GM18499 (cell line): ENCODE measurements around the gene LINC01488.

Experiments
- ATAC-seq: cut with Tn5 transposase; IDR thresholded peaks from one replicate; pipeline ENCODE4 v1.9.1; 2021; ENCODE audit warnings: moderate number of reproducible peaks; ENCODE audit not compliant: insufficient read depth, unreplicated experiment

LINC01488 gene

GRCh38 chr11:69481393-69481844 is at the start of gene LINC01488:
TSS of gene LINC01488 (plus strand) at chr11:69481663.
- ATAC-seq: no peak

- no peak for ATAC-seq
Measured at GRCh38 chr11:69431893-69432738, 49.3 kb upstream of the LINC01488 start.

- ATAC-seq: no peak
Measured at GRCh38 chr11:69433741-69434140, 47.7 kb upstream of the LINC01488 start.

- no peak for ATAC-seq
Measured at GRCh38 chr11:69434471-69434931, 47.0 kb upstream of the LINC01488 start.

GRCh38 chr11:69435161-69435986 is 46.1 kb upstream of the LINC01488 start:
- ATAC-seq: no peak

- ATAC-seq: no peak
Measured at GRCh38 chr11:69436041-69436982, 45.2 kb upstream of the LINC01488 start.

- ATAC-seq: no peak
Measured at GRCh38 chr11:69437001-69437875, 44.2 kb upstream of the LINC01488 start.

GRCh38 chr11:69437876-69438205 is 43.6 kb upstream of the LINC01488 start:
- ATAC-seq: no peak

GRCh38 chr11:69438286-69438920 is 43.1 kb upstream of the LINC01488 start:
- ATAC-seq: no peak

GRCh38 chr11:69439127-69439526 is 42.3 kb upstream of the LINC01488 start:
- no peak for ATAC-seq

- ATAC-seq: no peak
Measured at GRCh38 chr11:69439651-69440464, 41.6 kb upstream of the LINC01488 start.

- ATAC-seq: no peak
Measured at GRCh38 chr11:69440876-69441275, 40.6 kb upstream of the LINC01488 start.

- ATAC-seq: no peak
Measured at GRCh38 chr11:69442012-69442806, 39.3 kb upstream of the LINC01488 start.

- no peak for ATAC-seq
Measured at GRCh38 chr11:69442807-69443137, 38.7 kb upstream of the LINC01488 start.

- ATAC-seq: no peak
Measured at GRCh38 chr11:69443138-69443967, 38.1 kb upstream of the LINC01488 start.

- ATAC-seq: no peak
Measured at GRCh38 chr11:69443968-69444364, 37.5 kb upstream of the LINC01488 start.
